DND-41 (cell line): ENCODE results near the gene GAGE12J.

ENCODE experiments used
- ATAC-seq: fragments of 200-7000 bp; cut with Tn5 transposase; 3 replicates; pipeline ENCODE4 v1.9.1; 2021; ENCODE audit warnings: low read depth; ENCODE audit not compliant: insufficient read depth
- DNase-seq: peaks from one replicate; pipeline ENCODE4 v3.0.0-alpha.2; 2020
- H2AFZ ChIP-seq: 2 replicates; pipeline ENCODE4 v1.6.0; 2012; ENCODE audit warnings: low read depth, low read length
- H3K27ac ChIP-seq: 2 replicates; pipeline ENCODE4 v1.5.1; 2012; ENCODE audit warnings: low read length, inconsistent platforms
- H3K27me3 ChIP-seq: fragments of 200-600 bp; sonication (generic); 2 replicates; pipeline ENCODE4 v1.6.0; 2012; ENCODE audit warnings: low read length, mild to moderate bottlenecking, inconsistent platforms; ENCODE audit not compliant: insufficient read depth, poor library complexity
- H3K36me3 ChIP-seq: 2 replicates; pipeline ENCODE4 v1.5.1; 2012; ENCODE audit warnings: low read length, inconsistent platforms; ENCODE audit not compliant: insufficient read depth
- H3K4me1 ChIP-seq: 2 replicates; pipeline ENCODE4 v1.5.1; 2012; ENCODE audit warnings: mild to moderate bottlenecking, low read length; ENCODE audit not compliant: insufficient read depth
- H3K4me2 ChIP-seq: 2 replicates; pipeline ENCODE4 v1.6.0; 2012; ENCODE audit warnings: mild to moderate bottlenecking, moderate library complexity, low read length, inconsistent platforms; ENCODE audit not compliant: insufficient read depth
- H3K4me3 ChIP-seq, 2 experiments: fragments of 200-600 bp in 1 of 2; shearing (Covaris generic) in 1 of 2; 2 replicates each; pipeline ENCODE4 v1.5.1; 2012 to 2016; ENCODE audit warnings: inconsistent platforms in 2 of 2, low read length in 2 of 2, mild to moderate bottlenecking in 2 of 2, low read depth in 1 of 2, moderate library complexity in 1 of 2
- H3K79me2 ChIP-seq: 2 replicates; pipeline ENCODE4 v1.6.0; 2012; ENCODE audit warnings: low read length, inconsistent platforms; ENCODE audit not compliant: insufficient read depth
- H3K9ac ChIP-seq: 2 replicates; pipeline ENCODE4 v1.6.0; 2012; ENCODE audit warnings: low read depth, mild to moderate bottlenecking, inconsistent platforms, low read length, moderate library complexity
- H3K9me3 ChIP-seq: 2 replicates; pipeline ENCODE4 v1.5.1; 2012; ENCODE audit warnings: low read length, moderate library complexity, mild to moderate bottlenecking, inconsistent platforms; ENCODE audit not compliant: insufficient read depth, severe bottlenecking
- H4K20me1 ChIP-seq: 2 replicates; pipeline ENCODE4 v1.6.0; 2012; ENCODE audit warnings: low read length; ENCODE audit not compliant: insufficient read depth
- EZH2 ChIP-seq: IDR thresholded peaks from 3 replicates; pipeline ENCODE4 v1.6.1; 2012; ENCODE audit warnings: borderline replicate concordance, low read depth, mild to moderate bottlenecking, moderate library complexity, low read length, inconsistent platforms; ENCODE audit not compliant: severe bottlenecking
- TF ChIP-seq, protein P1 (sequence below): IDR thresholded peaks from 2 replicates; pipeline ENCODE4 v1.5.1; 2012; ENCODE audit warnings: borderline replicate concordance, low read length, moderate library complexity, mild to moderate bottlenecking; ENCODE audit not compliant: poor library complexity, severe bottlenecking; ENCODE audit errors: extremely low read depth

Gene GAGE12J

GRCh38 chrX:49276671-49277534 is 44.9 kb upstream of the GAGE12J start:
- Histone ChIP-seq H3K36me3 (no peaks in the 10 kb centered on the region; the same call in 1 of the 2 replicates), H3K9ac (no peak overlapping the region)
- no peak for DNase-seq

DNA sequence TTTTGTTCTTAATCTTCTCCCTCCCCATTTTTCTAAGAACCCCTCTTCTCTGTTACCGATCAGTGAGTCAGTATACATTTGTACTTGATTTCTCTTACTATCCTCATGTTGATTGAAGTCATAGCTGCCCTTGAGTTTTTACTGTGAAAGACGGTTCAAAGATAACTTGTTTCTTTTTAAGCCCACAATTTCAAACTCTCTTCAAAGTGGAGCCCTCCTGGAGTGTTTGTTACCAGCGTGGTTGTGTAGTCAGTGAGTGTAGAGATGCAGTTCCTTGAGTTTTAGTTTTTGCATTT is 44.4 kb upstream of the GAGE12J start:
- DNase-seq (no peak), ATAC-seq (no peak)
- H3K9me3 ChIP-seq, result no peaks in the 10 kb centered on the region
- peaks cover 6% of the 10 kb centered on the region for H3K79me2 ChIP-seq
- no peaks in the 10 kb centered on the region for H3K27me3 ChIP-seq
- H2AFZ ChIP-seq, result no peak overlapping the region
- peaks cover 6% of the 10 kb centered on the region; the same call in 1 of the 2 replicates for H3K4me1 ChIP-seq
- peaks cover 10% of the 10 kb centered on the region; the same call in 1 of the 2 replicates for H4K20me1 ChIP-seq
- H3K4me2 ChIP-seq, result no peak overlapping the region
- H3K4me3 ChIP-seq, result no peak overlapping the region
- H3K36me3 ChIP-seq, result no peaks in the 10 kb centered on the region; the same call in 1 of the 2 replicates
- TF ChIP-seq, protein P1, sequence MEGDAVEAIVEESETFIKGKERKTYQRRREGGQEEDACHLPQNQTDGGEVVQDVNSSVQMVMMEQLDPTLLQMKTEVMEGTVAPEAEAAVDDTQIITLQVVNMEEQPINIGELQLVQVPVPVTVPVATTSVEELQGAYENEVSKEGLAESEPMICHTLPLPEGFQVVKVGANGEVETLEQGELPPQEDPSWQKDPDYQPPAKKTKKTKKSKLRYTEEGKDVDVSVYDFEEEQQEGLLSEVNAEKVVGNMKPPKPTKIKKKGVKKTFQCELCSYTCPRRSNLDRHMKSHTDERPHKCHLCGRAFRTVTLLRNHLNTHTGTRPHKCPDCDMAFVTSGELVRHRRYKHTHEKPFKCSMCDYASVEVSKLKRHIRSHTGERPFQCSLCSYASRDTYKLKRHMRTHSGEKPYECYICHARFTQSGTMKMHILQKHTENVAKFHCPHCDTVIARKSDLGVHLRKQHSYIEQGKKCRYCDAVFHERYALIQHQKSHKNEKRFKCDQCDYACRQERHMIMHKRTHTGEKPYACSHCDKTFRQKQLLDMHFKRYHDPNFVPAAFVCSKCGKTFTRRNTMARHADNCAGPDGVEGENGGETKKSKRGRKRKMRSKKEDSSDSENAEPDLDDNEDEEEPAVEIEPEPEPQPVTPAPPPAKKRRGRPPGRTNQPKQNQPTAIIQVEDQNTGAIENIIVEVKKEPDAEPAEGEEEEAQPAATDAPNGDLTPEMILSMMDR, result no peak
- no peak for TF ChIP-seq EZH2
- H3K27ac ChIP-seq, result no peak overlapping the region
- no peak overlapping the region for H3K9ac ChIP-seq

More at GRCh38 chrX:49276671-49277534, 44.9 kb upstream of the GAGE12J start:
- Histone ChIP-seq H3K27me3 (no peaks in the 10 kb centered on the region), H2AFZ (no peak overlapping the region), H4K20me1 (peaks cover 10% of the 10 kb centered on the region; the same call in 1 of the 2 replicates), H3K4me1 (peaks cover 12% of the 10 kb centered on the region), H3K79me2 (peaks cover 11% of the 10 kb centered on the region), H3K27ac (no peak overlapping the region), H3K9me3 (no peaks in the 10 kb centered on the region), H3K4me2 (no peak overlapping the region), H3K4me3 (no peak overlapping the region)
- no peak for ATAC-seq
- TF ChIP-seq, protein P1, result no peak
- no peak for TF ChIP-seq EZH2

DNA sequence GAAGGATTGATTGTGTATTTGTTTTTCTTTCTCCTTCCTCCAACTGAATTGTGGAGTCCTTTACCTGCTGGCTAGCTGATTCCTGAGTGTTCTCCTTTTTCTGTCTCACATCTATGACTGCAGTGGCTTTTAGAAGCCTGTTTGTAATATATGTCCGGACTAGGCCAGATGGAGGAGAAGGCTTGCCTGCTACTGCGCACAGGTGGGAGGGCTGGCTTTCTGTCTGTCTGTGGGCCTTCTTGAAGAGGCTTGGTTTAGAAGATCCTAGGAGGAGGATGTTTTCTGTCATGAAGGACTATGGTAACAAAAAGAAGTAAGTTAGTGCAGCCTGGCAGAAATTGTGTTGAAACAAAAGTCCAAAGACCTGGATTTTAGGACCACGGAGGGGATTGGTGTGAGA is 43.8 kb upstream of the GAGE12J start:
- H3K27me3 ChIP-seq, result no peaks in the 10 kb centered on the region
- no peaks in the 10 kb centered on the region for H3K36me3 ChIP-seq
- H3K4me1 ChIP-seq, result 0 out of 2 replicates have a peak, but pooled peaks cover 2% of the 10 kb centered on the region
- H2AFZ ChIP-seq, result no peak overlapping the region
- H3K9me3 ChIP-seq, result no peaks in the 10 kb centered on the region
- peaks cover 10% of the 10 kb centered on the region; the same call in 1 of the 2 replicates for H4K20me1 ChIP-seq
- no peak overlapping the region for H3K27ac ChIP-seq
- no peak overlapping the region for H3K4me2 ChIP-seq
- TF ChIP-seq, protein P1, result no peak
- TF ChIP-seq EZH2, result no peak
- ATAC-seq (no peak), DNase-seq (no peak)
- no peak overlapping the region for H3K4me3 ChIP-seq
- H3K79me2 ChIP-seq, result peaks cover 3% of the 10 kb centered on the region
- no peak overlapping the region for H3K9ac ChIP-seq
